Measurements from ENCODE around the gene RSPH3. TPM values are rescaled to one million over a fixed set of nuclear protein-coding genes. Genes with fewer than 3 reads are reported as not detected.

RSPH3 gene
- total and polyA plus RNA-seq, 4 donors = 1.7 to 4.6 (median 3.3) TPM

GRCh38 chr6:159041181-159041580, 41.2 kb upstream of the RSPH3 start:
- Histone ChIP-seq H3K4me3 (ENCODE audit: low read depth in 1 of 3, low read length in 3 of 3) (no peak overlapping the region), H3K36me3 (ENCODE audit: control insufficient read depth in 4 of 4, insufficient read depth in 3 of 4, low read depth in 1 of 4, low read length in 3 of 4) (no peaks in the 10 kb centered on the region), H3K9me3 (ENCODE audit: control insufficient read depth in 4 of 4, low read length in 3 of 4) (no peaks in the 10 kb centered on the region), H3K9ac (ENCODE audit: low read depth in 1 of 2, low read length in 2 of 2) (no peak overlapping the region), H3K4me1 (ENCODE audit: control insufficient read depth in 4 of 4, insufficient read depth in 4 of 4, low read length in 3 of 4) (peaks cover 0 to 8% (median 5%) of the 10 kb centered on the region in 4 donors), H3K27me3 (ENCODE audit: control insufficient read depth in 4 of 4, insufficient read depth in 4 of 4, low read length in 3 of 4) (no peaks in the 10 kb centered on the region), H3K27ac (ENCODE audit: low read depth in 1 of 2, low read length in 2 of 2) (no peak overlapping the region)
- TF ChIP-seq CTCF (IDR thresholded peaks at IDR 0.05; ENCODE audit: low read depth, low read length, missing input control) = no peak
- TF ChIP-seq ZBTB33 (IDR thresholded peaks at IDR 0.05) = no peak
- TF ChIP-seq EGR1 (IDR thresholded peaks at IDR 0.05; ENCODE audit: low read depth in 2 of 2) = no peak
- TF ChIP-seq FOXA2 (IDR thresholded peaks at IDR 0.05) = no peak
- no peak for TF ChIP-seq REST (IDR thresholded peaks at IDR 0.05)
- TF ChIP-seq FOXA1 (IDR thresholded peaks at IDR 0.05) = no peak
- no peak for TF ChIP-seq MAX (IDR thresholded peaks at IDR 0.05)
- DNase-seq (ENCODE audit: low spot score) = no peak
- 91% methylated on average over 7 of the region's 7 CpGs for WGBS

- no peak for DNase-seq (ENCODE audit: low spot score)
- no peaks in the 10 kb centered on the region for H3K9me3 ChIP-seq (ENCODE audit: control insufficient read depth in 4 of 4, low read length in 3 of 4)
- 71% methylated on average over 1 of the region's 1 CpG for WGBS
- no peak for TF ChIP-seq NR2F2 (IDR thresholded peaks at IDR 0.05)
- no peak for TF ChIP-seq JUND (IDR thresholded peaks at IDR 0.05)
- TF ChIP-seq GABPA (IDR thresholded peaks at IDR 0.05 in 1 of 2, conservative IDR thresholded peaks at IDR 0.05 in 1 of 2) = no peak
- no peak for TF ChIP-seq EGR1 (IDR thresholded peaks at IDR 0.05; ENCODE audit: low read depth in 2 of 2)
- TF ChIP-seq ZBTB33 (IDR thresholded peaks at IDR 0.05) = no peak
- TF ChIP-seq ATF3 (IDR thresholded peaks at IDR 0.05) = no peak
- no peak for TF ChIP-seq REST (IDR thresholded peaks at IDR 0.05)
- TF ChIP-seq TAF1 (conservative IDR thresholded peaks at IDR 0.05) = no peak
- TF ChIP-seq HNF4G (IDR thresholded peaks at IDR 0.05) = no peak
- no peak for TF ChIP-seq HNF4A (conservative IDR thresholded peaks at IDR 0.05)
- no peak for TF ChIP-seq RAD21 (IDR thresholded peaks at IDR 0.05)
- no peak for TF ChIP-seq YY1 (IDR thresholded peaks at IDR 0.05)
- peaks cover 0 to 8% (median 5%) of the 10 kb centered on the region in 4 donors for H3K4me1 ChIP-seq (ENCODE audit: control insufficient read depth in 4 of 4, insufficient read depth in 4 of 4, low read length in 3 of 4)
- H3K36me3 ChIP-seq (ENCODE audit: control insufficient read depth in 4 of 4, insufficient read depth in 3 of 4, low read depth in 1 of 4, low read length in 3 of 4) = no peaks in the 10 kb centered on the region
- no peak overlapping the region for H3K4me3 ChIP-seq (ENCODE audit: low read depth in 1 of 3, low read length in 3 of 3)
- no peak overlapping the region for H3K9ac ChIP-seq (ENCODE audit: low read depth in 1 of 2, low read length in 2 of 2)
- H3K27me3 ChIP-seq (ENCODE audit: control insufficient read depth in 4 of 4, insufficient read depth in 4 of 4, low read length in 3 of 4) = no peaks in the 10 kb centered on the region
- peak overlapping the region; percentile 19 to 75 for H3K27ac ChIP-seq (ENCODE audit: low read depth in 1 of 2, low read length in 2 of 2)
Observed at GRCh38 chr6:159039885-159040258, 39.9 kb upstream of the RSPH3 start.

All from liver (tissue), 9 donors.